K562 (cell line): ENCODE measurements around the gene C1orf87. TPM values are rescaled to one million over a fixed set of nuclear protein-coding genes. Genes with fewer than 3 reads are reported as not detected.

Experiments used
- ATAC-seq: fragments of 200-7000 bp; cut with Tn5 transposase; 3 replicates; pipeline ENCODE4 v1.9.1; 2020; ENCODE audit warnings: moderate library complexity
- BruUV-seq: library from RNA; stranded (reverse); fragments of 400-500 nt; replicated peaks from 2 replicates; lab custom pipeline; 2021; lab: Mats Ljungman, UMichigan
- CTCF ChIA-PET: fragments of 300-600 bp; formaldehyde crosslinking; extraction: SDS; loops from one replicate; lab custom pipeline; 2021; ENCODE audit warnings: low intra/inter-chr PET ratio; lab: Yijun Ruan, JAX
- POLR2A ChIA-PET: fragments of 300-600, 350-650 bp; sonication (Branson Sonifier 250); formaldehyde crosslinking; extraction: SDS; loops from one replicate; lab custom pipeline; 2021; ENCODE audit warnings: antibody characterized with exemption, inconsistent platforms; lab: Yijun Ruan, JAX
- DNase-seq, 4 experiments: peaks; one replicate each; pipeline versions ENCODE4 v3.0.0 to v3.0.0-alpha.2; 2011 to 2018; ENCODE audit warnings: low spot score in 3 of 4, mixed read lengths in 3 of 4; ENCODE audit errors: extremely low read depth in 1 of 4
- FAIRE-seq: peaks from 2 replicates; lab custom pipeline; 2011; peaks lifted over from hg19 to GRCh38; lab: Jason Lieb, UNC
- H2AFZ ChIP-seq: 2 replicates; pipeline ENCODE4 v1.6.0; 2011; ENCODE audit warnings: low read depth, low read length, control low read depth, inconsistent platforms
- H3K27ac ChIP-seq: fragments of 200-600 bp; 3 replicates; pipeline ENCODE4 v1.8.0; 2011; ENCODE audit warnings: low read depth, mild to moderate bottlenecking, control low read depth, inconsistent platforms, low read length, moderate library complexity, mixed read lengths; ENCODE audit errors: extremely low read depth
- H3K27me3 ChIP-seq, 2 experiments: fragments of 300-600 bp in 1 of 2; 2 replicates in 1 of 2; 3 replicates in 1 of 2; pipeline versions ENCODE4 v1.6.0 to v1.8.0; 2011; ENCODE audit warnings: inconsistent platforms in 2 of 2, low read length in 2 of 2, mild to moderate bottlenecking in 1 of 2, mixed read lengths in 1 of 2, moderate library complexity in 1 of 2; ENCODE audit not compliant: control insufficient read depth in 2 of 2, insufficient read depth in 2 of 2
- H3K36me3 ChIP-seq: fragments of 300-600 bp; 3 replicates; pipeline ENCODE4 v1.8.0; 2011; ENCODE audit warnings: mild to moderate bottlenecking, low read length, inconsistent platforms; ENCODE audit not compliant: control insufficient read depth, insufficient read depth
- H3K4me1 ChIP-seq, 2 experiments: fragments of 200-600 bp in 1 of 2; replicated peaks in 1 of 2; 2 replicates in 1 of 2; 3 replicates in 1 of 2; pipeline versions ENCODE4 v1.5.1 to v1.8.0; 2011; ENCODE audit warnings: inconsistent platforms in 2 of 2, low read length in 2 of 2, mild to moderate bottlenecking in 1 of 2, mixed read lengths in 1 of 2, moderate library complexity in 1 of 2; ENCODE audit not compliant: control insufficient read depth in 2 of 2, insufficient read depth in 2 of 2
- H3K4me2 ChIP-seq: 2 replicates; pipeline ENCODE4 v1.6.1; 2011; ENCODE audit warnings: low read length, control low read depth, inconsistent platforms, mixed read lengths; ENCODE audit not compliant: insufficient read depth
- H3K4me3 ChIP-seq: fragments of 200-600 bp; sonication (generic), shearing (Covaris generic); 2 replicates; pipeline ENCODE4 v1.5.1; 2016; ENCODE audit warnings: control low read depth, inconsistent platforms
- H3K79me2 ChIP-seq: fragments of 200-600 bp; 3 replicates; pipeline ENCODE4 v1.8.0; 2011; ENCODE audit warnings: low read length, inconsistent platforms; ENCODE audit not compliant: control insufficient read depth, insufficient read depth
- H3K9ac ChIP-seq, 2 experiments: 2 replicates each; pipeline versions ENCODE4 v1.6.0 to v1.6.1; 2011; ENCODE audit warnings: low read depth in 2 of 2, low read length in 2 of 2, control low read depth in 1 of 2, inconsistent platforms in 1 of 2, mild to moderate bottlenecking in 1 of 2, mixed read lengths in 1 of 2; ENCODE audit not compliant: insufficient read depth in 1 of 2
- H3K9me1 ChIP-seq: one replicate; pipeline ENCODE4 v1.6.0; 2011; ENCODE audit warnings: inconsistent platforms, mild to moderate bottlenecking, low read length, moderate library complexity; ENCODE audit not compliant: control insufficient read depth, insufficient read depth
- H3K9me3 ChIP-seq: replicated peaks from 2 replicates; pipeline ENCODE4 v1.5.1; 2011; ENCODE audit warnings: low read depth, low read length, inconsistent platforms; ENCODE audit not compliant: control insufficient read depth, insufficient read depth
- H4K20me1 ChIP-seq: replicated peaks from 2 replicates; pipeline ENCODE4 v1.6.1; 2011; ENCODE audit warnings: low read length, inconsistent platforms, mixed read lengths; ENCODE audit not compliant: control insufficient read depth, insufficient read depth
- CBFA2T3 ChIP-seq: fragments of 450-650 bp; IDR thresholded peaks from 2 replicates; pipeline ENCODE4 v1.6.1; 2017
- GABPB1 ChIP-seq: sonication (generic); formaldehyde crosslinking; IDR thresholded peaks from 2 replicates; pipeline ENCODE4 v1.8.0; 2022; ENCODE audit warnings: mild to moderate bottlenecking, missing genetic modification reagents
- HDAC8 ChIP-seq: fragments of 450-650 bp; IDR thresholded peaks from 2 replicates; pipeline ENCODE4 v1.6.1; 2016; ENCODE audit warnings: mild to moderate bottlenecking, missing genetic modification characterization, moderate library complexity, missing compliant biosample characterization
- MEIS2 ChIP-seq: fragments of 450-650 bp; IDR thresholded peaks from 2 replicates; pipeline ENCODE4 v1.6.1; 2014; ENCODE audit warnings: mild to moderate bottlenecking; ENCODE audit not compliant: partially characterized antibody
- MTA2 ChIP-seq: fragments of 450-650 bp; IDR thresholded peaks from 2 replicates; pipeline ENCODE4 v1.6.1; 2016; ENCODE audit warnings: low read depth
- TAF1 ChIP-seq: IDR thresholded peaks from 2 replicates; pipeline ENCODE4 v1.6.1; 2011; ENCODE audit warnings: mild to moderate bottlenecking, low read length, moderate library complexity; ENCODE audit not compliant: insufficient read depth, control insufficient read depth, severe bottlenecking; ENCODE audit errors: extremely low read depth
- TAL1 ChIP-seq: fragments of 450-650 bp; IDR thresholded peaks from 2 replicates; pipeline ENCODE4 v1.6.1; 2016; ENCODE audit warnings: mild to moderate bottlenecking
- TEAD4 ChIP-seq, 2 experiments: sonication (generic) in 1 of 2; formaldehyde crosslinking in 1 of 2; IDR thresholded peaks; 2 replicates each; pipeline versions ENCODE4 v1.6.1 to v1.8.0; 2012 to 2022; ENCODE audit warnings: borderline replicate concordance in 1 of 2, inconsistent platforms in 1 of 2, low read length in 1 of 2, mild to moderate bottlenecking in 1 of 2, missing genetic modification reagents in 1 of 2
- XRCC3 ChIP-seq: fragments of 450-650 bp; IDR thresholded peaks from 2 replicates; pipeline ENCODE4 v1.6.1; 2017; ENCODE audit warnings: mild to moderate bottlenecking, moderate library complexity
- ZMIZ1 ChIP-seq, 2 experiments: fragments of 150-350 bp in 1 of 2; IDR thresholded peaks; 2 replicates each; pipeline ENCODE4 v1.6.1; 2012 to 2016; ENCODE audit warnings: low read depth in 2 of 2, low read length in 2 of 2, mild to moderate bottlenecking in 1 of 2, moderate library complexity in 1 of 2
- ZNF277 ChIP-seq: fragments of 250-450 bp; sonication (Bioruptor Pico); IDR thresholded peaks from 2 replicates; pipeline ENCODE4 v1.8.0; 2022; ENCODE audit warnings: inconsistent platforms, mild to moderate bottlenecking, moderate library complexity, borderline replicate concordance
- ZNF76 ChIP-seq: fragments of 250-450 bp; sonication (Bioruptor Pico); IDR thresholded peaks from 2 replicates; pipeline ENCODE4 v1.4.0; 2020; ENCODE audit warnings: mild to moderate bottlenecking, moderate library complexity, borderline replicate concordance
- WGBS: fragments of 100-300 bp; shearing (Covaris generic); methylation state at CpG from one replicate; pipeline ENCODE4 v1.1.6; 2016; ENCODE audit warnings: low coverage, mixed read lengths; ENCODE audit not compliant: insufficient coverage; ENCODE audit errors: missing lambda C conversion rate; 5-methylcytosine and 5-hydroxymethylcytosine counted together
- in situ Hi-C: fragments of 300-500 bp; cut with MboI; formaldehyde crosslinking; loops from 4 replicates; pipeline ENCODE4 v1.15.0; 2018; ENCODE audit warnings: inconsistent platforms, mixed read lengths
- intact Hi-C: fragments of 100-400 bp; cut with micrococcal nuclease; formaldehyde crosslinking; loops from 2 replicates; pipeline ENCODE4 v1.14.2; 2022
- polyA plus RNA-seq, 8 experiments: library from polyadenylated mRNA; depleted of rRNA in 4 of 8; stranded (reverse) in 5 of 8; unstranded in 3 of 8; fragments of >200 nt; fragmentation: Nextera tagmentation in 2 of 8; fragmentation: Illumina TruSeq in 1 of 8; extraction: Ambion mirVana in 2 of 8; extraction: Trizol in 1 of 8; gene quantifications; 2 replicates each; pipeline versions ENCODE4 v1.2.1 to v1.2.3, GENCODE V29; 2011 to 2014; ENCODE audit warnings: inconsistent platforms in 1 of 8, missing spikeins in 1 of 8
- total RNA-seq, 7 experiments: library from RNA; depleted of rRNA in 6 of 7; stranded (reverse); fragments of >200 nt in 6 of 7; fragmentation: Illumina TruSeq in 2 of 7; extraction: Trizol in 2 of 7; gene quantifications; 2 replicates each; pipeline versions ENCODE4 v1.2.1 to v1.2.3, GENCODE V29; 2011 to 2021; ENCODE audit warnings: low replicate concordance in 1 of 7
- TF ChIP-seq, protein P1 (sequence below): fragments of 200-800 bp; sonication (Bioruptor generic); IDR thresholded peaks from 2 replicates; pipeline ENCODE4 v1.6.1; 2017; ENCODE audit warnings: missing genetic modification characterization, missing compliant biosample characterization
- TF ChIP-seq, protein P2 (sequence below): sonication (generic); formaldehyde crosslinking; IDR thresholded peaks from 2 replicates; pipeline ENCODE4 v1.8.1; 2023; ENCODE audit warnings: mild to moderate bottlenecking, missing genetic modification reagents

The C1orf87 gene
- total and polyA plus RNA-seq, 9 of the 15 experiments (the other 6 are each of a cell fraction or from before 2014, with no cell fraction given) = not detected

DNA sequence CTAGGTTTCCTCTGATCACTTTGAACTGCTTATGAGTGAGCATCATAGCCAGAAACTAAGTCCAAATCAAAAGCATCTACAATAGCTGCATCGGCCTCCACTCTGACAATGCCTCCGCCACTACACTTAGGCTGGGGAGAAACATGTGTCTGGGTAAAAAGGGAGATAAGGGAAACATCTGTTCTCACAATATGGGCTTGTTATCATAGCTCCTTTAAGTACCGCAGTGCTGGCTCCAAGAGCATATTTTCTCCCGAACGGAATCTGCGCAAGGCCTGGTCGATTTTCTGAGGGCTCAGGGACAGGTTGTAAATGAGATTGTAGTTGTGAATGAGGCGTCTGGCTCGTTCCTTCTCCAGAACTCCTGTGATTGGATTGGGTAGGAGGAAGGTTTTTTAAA is 83.1 kb downstream of the C1orf87 start:
- H3K9ac ChIP-seq = no peak overlapping the region
- H2AFZ ChIP-seq = no peak overlapping the region
- H4K20me1 ChIP-seq = no peaks in the 10 kb centered on the region
- H3K79me2 ChIP-seq = no peaks in the 10 kb centered on the region
- CTCF ChIA-PET = no interaction called here
- H3K9me3 ChIP-seq = no peaks in the 10 kb centered on the region
- BruUV-seq = no TSS peak
- H3K36me3 ChIP-seq = no peaks in the 10 kb centered on the region
- H3K27ac ChIP-seq = no peak overlapping the region
- H3K9me1 ChIP-seq = no peaks in the 10 kb centered on the region
- no peak overlapping the region for H3K4me2 ChIP-seq
- FAIRE-seq (peak; percentile 55), ATAC-seq (peak; percentile 63), DNase-seq (peak; percentile 21 to 31 (median 23))
- in situ Hi-C loops = loop anchor here (25.0 kb wide), 1 partner anchor 1472 kb away; no protein-coding TSS in a partner anchor
- intact Hi-C loops = no loop called here
- H3K27me3 ChIP-seq = no peaks in the 10 kb centered on the region
- no peak overlapping the region for H3K4me3 ChIP-seq
- POLR2A ChIA-PET = no interaction called here
- 1% methylated on average over 9 of the region's 9 CpGs for WGBS
- no peaks in the 10 kb centered on the region; a peak in 1 of 5 replicates for H3K4me1 ChIP-seq
- TF ChIP-seq HDAC8 (tag) = no peak
- no peak for TF ChIP-seq ZNF76 (CRISPR knock-in tag)
- TF ChIP-seq TAF1 = no peak
- peak; percentile 64 for TF ChIP-seq TEAD4 (IDR thresholded peaks at IDR 0.05; ENCODE audit: low read length)
- TF ChIP-seq TEAD4 (CRISPR knock-in tag; IDR thresholded peaks at IDR 0.05; ENCODE audit: borderline replicate concordance) = no peak
- TF ChIP-seq ZNF277 (CRISPR knock-in tag) = no peak
- TF ChIP-seq XRCC3 = no peak
- TF ChIP-seq TAL1 = peak; percentile 73; the same call in 1 of the 2 replicates
- TF ChIP-seq MEIS2 = no peak
- TF ChIP-seq CBFA2T3 = peak; percentile 78
- 0 out of 2 replicates have a peak, but pooled peaks have one; percentile 11 for TF ChIP-seq MTA2
- TF ChIP-seq, protein P1, sequence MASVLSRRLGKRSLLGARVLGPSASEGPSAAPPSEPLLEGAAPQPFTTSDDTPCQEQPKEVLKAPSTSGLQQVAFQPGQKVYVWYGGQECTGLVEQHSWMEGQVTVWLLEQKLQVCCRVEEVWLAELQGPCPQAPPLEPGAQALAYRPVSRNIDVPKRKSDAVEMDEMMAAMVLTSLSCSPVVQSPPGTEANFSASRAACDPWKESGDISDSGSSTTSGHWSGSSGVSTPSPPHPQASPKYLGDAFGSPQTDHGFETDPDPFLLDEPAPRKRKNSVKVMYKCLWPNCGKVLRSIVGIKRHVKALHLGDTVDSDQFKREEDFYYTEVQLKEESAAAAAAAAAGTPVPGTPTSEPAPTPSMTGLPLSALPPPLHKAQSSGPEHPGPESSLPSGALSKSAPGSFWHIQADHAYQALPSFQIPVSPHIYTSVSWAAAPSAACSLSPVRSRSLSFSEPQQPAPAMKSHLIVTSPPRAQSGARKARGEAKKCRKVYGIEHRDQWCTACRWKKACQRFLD = no peak
- no peak for TF ChIP-seq GABPB1 (CRISPR knock-in tag)
- TF ChIP-seq ZMIZ1 (IDR thresholded peaks at IDR 0.05; ENCODE audit: low read depth in 2 of 2, low read length in 2 of 2) = no peak
- TF ChIP-seq, protein P2, sequence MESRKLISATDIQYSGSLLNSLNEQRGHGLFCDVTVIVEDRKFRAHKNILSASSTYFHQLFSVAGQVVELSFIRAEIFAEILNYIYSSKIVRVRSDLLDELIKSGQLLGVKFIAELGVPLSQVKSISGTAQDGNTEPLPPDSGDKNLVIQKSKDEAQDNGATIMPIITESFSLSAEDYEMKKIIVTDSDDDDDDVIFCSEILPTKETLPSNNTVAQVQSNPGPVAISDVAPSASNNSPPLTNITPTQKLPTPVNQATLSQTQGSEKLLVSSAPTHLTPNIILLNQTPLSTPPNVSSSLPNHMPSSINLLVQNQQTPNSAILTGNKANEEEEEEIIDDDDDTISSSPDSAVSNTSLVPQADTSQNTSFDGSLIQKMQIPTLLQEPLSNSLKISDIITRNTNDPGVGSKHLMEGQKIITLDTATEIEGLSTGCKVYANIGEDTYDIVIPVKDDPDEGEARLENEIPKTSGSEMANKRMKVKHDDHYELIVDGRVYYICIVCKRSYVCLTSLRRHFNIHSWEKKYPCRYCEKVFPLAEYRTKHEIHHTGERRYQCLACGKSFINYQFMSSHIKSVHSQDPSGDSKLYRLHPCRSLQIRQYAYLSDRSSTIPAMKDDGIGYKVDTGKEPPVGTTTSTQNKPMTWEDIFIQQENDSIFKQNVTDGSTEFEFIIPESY = no peak
